ENCODE measurements around the gene TRPC4AP. TPM values are rescaled to one million over a fixed set of nuclear protein-coding genes. Genes with fewer than 3 reads are reported as not detected.

The TRPC4AP gene
- polyA plus RNA-seq, 1 donor from 2014 or later: 53.4 TPM

GRCh38 chr20:34954904-34955230 is 137.7 kb downstream of the TRPC4AP start:
- peaks cover 9 to 20% (median 18%) of the 10 kb centered on the region in 3 donors for H3K4me1 Mint-ChIP-seq
- H3K27me3 Mint-ChIP-seq: no peaks in the 10 kb centered on the region
- no peaks in the 10 kb centered on the region for H3K9me3 Mint-ChIP-seq
- H3K27ac Mint-ChIP-seq: peak overlapping the region; percentile 73 to 99 (median 97)
- no peaks in the 10 kb centered on the region for H3K36me3 Mint-ChIP-seq
- H3K4me3 Mint-ChIP-seq: peak overlapping the region; percentile 93 to 99 (median 98)

- H3K27ac Mint-ChIP-seq: no peak overlapping the region
- peak overlapping the region in 1 of 4 donors; percentile 12 for H3K4me3 Mint-ChIP-seq
Measured at GRCh38 chr20:34953960-34954359, 138.6 kb downstream of the TRPC4AP start.

GRCh38 chr20:34952671-34953070 is 139.9 kb downstream of the TRPC4AP start:
- H3K27ac Mint-ChIP-seq: no peak overlapping the region
- peaks cover 2% of the 10 kb centered on the region for H3K36me3 Mint-ChIP-seq
- H3K27me3 Mint-ChIP-seq: no peaks in the 10 kb centered on the region
- no peaks in the 10 kb centered on the region for H3K9me3 Mint-ChIP-seq
- peaks cover 9 to 20% (median 18%) of the 10 kb centered on the region in 3 donors for H3K4me1 Mint-ChIP-seq
- peak overlapping the region in 2 of 4 donors; percentile 33 to 36 for H3K4me3 Mint-ChIP-seq

More at GRCh38 chr20:34953960-34954359, 138.6 kb downstream of the TRPC4AP start:
- Mint-ChIP-seq H3K27me3 (no peaks in the 10 kb centered on the region), H3K36me3 (peaks cover 1% of the 10 kb centered on the region), H3K9me3 (no peaks in the 10 kb centered on the region), H3K4me1 (peaks cover 9 to 20% (median 18%) of the 10 kb centered on the region in 3 donors)

Other genes starting within 250 kb of the TRPC4AP start
- 1.1 TPM for gene GGT7, start 220.0 kb downstream of the TRPC4AP start, polyA plus RNA-seq
- 4.2 TPM for gene ACSS2, start 216.2 kb downstream of the TRPC4AP start, polyA plus RNA-seq
- gene GSS, start 137.0 kb downstream of the TRPC4AP start, polyA plus RNA-seq: 22.3 TPM
- 0.34 TPM for gene MYH7B, start 136.9 kb downstream of the TRPC4AP start, polyA plus RNA-seq
- gene EDEM2, start 54.5 kb upstream of the TRPC4AP start, polyA plus RNA-seq: 51.9 TPM
- gene PROCR, start 79.3 kb upstream of the TRPC4AP start, polyA plus RNA-seq: not detected
- gene MMP24, start 133.9 kb upstream of the TRPC4AP start, polyA plus RNA-seq: 0.09 TPM
- 14.0 TPM for gene MMP24OS, start 185.3 kb upstream of the TRPC4AP start, polyA plus RNA-seq
- 204 TPM for gene EIF6, start 192.0 kb upstream of the TRPC4AP start, polyA plus RNA-seq
- gene FAM83C, start 199.6 kb upstream of the TRPC4AP start, polyA plus RNA-seq: not detected

Measured in IgD-negative memory B cell (primary cell).